Lower leg skin (tissue), 3 donors: Measurements from ENCODE around the gene HOGA1.

Experiments used
- POLR2A ChIP-seq, 2 donors: fragments of 450-650 bp; IDR thresholded peaks; one replicate each; pipeline ENCODE4 v1.6.1; 2016 to 2017; ENCODE audit warnings: antibody characterized with exemption in 2 of 2, mild to moderate bottlenecking in 1 of 2, moderate library complexity in 1 of 2
- TF ChIP-seq, protein P1 (sequence below), 3 donors: fragments of 450-650 bp; IDR thresholded peaks; one replicate each; pipeline ENCODE4 v1.5.1; 2016; ENCODE audit warnings: antibody characterized with exemption in 3 of 3, mild to moderate bottlenecking in 3 of 3, moderate library complexity in 2 of 3

DNA sequence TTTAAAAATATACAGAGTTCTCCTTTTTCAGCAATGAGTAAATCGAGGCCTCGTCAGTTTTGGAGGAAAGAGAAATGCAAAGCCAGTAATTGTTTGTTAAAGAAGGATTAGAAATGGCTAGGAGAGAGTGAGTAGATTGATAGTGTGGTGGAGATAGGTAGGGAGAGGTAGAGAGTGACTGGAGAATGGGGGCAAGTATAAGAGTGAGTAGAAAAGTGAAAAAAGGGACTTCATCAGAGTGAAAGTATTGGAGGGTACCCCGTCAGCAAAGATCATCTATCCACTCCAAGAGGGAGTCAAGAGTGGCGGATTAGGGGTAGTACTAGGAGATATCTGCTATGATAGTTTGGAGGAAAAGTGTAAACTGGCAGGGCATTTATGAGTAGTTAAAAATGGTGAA lies 20.9 kb upstream of the HOGA1 start:
- TF ChIP-seq, protein P1, sequence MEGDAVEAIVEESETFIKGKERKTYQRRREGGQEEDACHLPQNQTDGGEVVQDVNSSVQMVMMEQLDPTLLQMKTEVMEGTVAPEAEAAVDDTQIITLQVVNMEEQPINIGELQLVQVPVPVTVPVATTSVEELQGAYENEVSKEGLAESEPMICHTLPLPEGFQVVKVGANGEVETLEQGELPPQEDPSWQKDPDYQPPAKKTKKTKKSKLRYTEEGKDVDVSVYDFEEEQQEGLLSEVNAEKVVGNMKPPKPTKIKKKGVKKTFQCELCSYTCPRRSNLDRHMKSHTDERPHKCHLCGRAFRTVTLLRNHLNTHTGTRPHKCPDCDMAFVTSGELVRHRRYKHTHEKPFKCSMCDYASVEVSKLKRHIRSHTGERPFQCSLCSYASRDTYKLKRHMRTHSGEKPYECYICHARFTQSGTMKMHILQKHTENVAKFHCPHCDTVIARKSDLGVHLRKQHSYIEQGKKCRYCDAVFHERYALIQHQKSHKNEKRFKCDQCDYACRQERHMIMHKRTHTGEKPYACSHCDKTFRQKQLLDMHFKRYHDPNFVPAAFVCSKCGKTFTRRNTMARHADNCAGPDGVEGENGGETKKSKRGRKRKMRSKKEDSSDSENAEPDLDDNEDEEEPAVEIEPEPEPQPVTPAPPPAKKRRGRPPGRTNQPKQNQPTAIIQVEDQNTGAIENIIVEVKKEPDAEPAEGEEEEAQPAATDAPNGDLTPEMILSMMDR (IDR thresholded peaks at IDR 0.05) = no peak
- TF ChIP-seq POLR2A (IDR thresholded peaks at IDR 0.05) = no peak
